Uterus (tissue), 4 donors: Measurements from ENCODE around the gene SND1. TPM values are rescaled to one million over a fixed set of nuclear protein-coding genes. Genes with fewer than 3 reads are reported as not detected.

Experiments used
- DNase-seq, 2 donors: peaks; one replicate each; pipeline ENCODE4 v3.0.0-alpha.2; 2019 to 2020
- H3K27ac ChIP-seq, 2 donors: fragments of 200-600 bp; sonication (generic); 1 replicate in 1 of 2; 2 replicates in 1 of 2; pipeline ENCODE4 v1.5.1; 2016 to 2018
- H3K27me3 ChIP-seq, 2 donors: fragments of 200-600 bp; sonication (generic); one replicate each; pipeline ENCODE4 v1.5.1; 2018 to 2019; ENCODE audit warnings: control low read depth in 1 of 2
- H3K36me3 ChIP-seq, 2 donors: fragments of 200-600 bp; sonication (generic); one replicate each; pipeline ENCODE4 v1.5.1; 2019; ENCODE audit warnings: control low read depth in 1 of 2
- H3K4me1 ChIP-seq, 2 donors: fragments of 200-600 bp; sonication (generic); one replicate each; pipeline ENCODE4 v1.5.1; 2018 to 2019; ENCODE audit warnings: control low read depth in 1 of 2
- H3K4me3 ChIP-seq, 2 donors: fragments of 200-600 bp; sonication (generic); 1 replicate in 1 of 2; 2 replicates in 1 of 2; pipeline ENCODE4 v1.5.1; 2018 to 2019; ENCODE audit warnings: mild to moderate bottlenecking in 1 of 2
- H3K9me3 ChIP-seq, 2 donors: fragments of 200-600 bp; sonication (generic); one replicate each; pipeline ENCODE4 v1.5.1; 2019; ENCODE audit warnings: control low read depth in 1 of 2
- CTCF ChIP-seq, 4 experiments: fragments of 200-600 bp in 2 of 4; fragments of 450-650 bp in 2 of 4; sonication (generic) in 2 of 4; IDR thresholded peaks; one replicate each; pipeline ENCODE4 v1.5.1; 2016 to 2019; ENCODE audit warnings: antibody characterized with exemption in 4 of 4, mild to moderate bottlenecking in 2 of 4, moderate library complexity in 1 of 4
- POLR2A ChIP-seq, 2 donors: fragments of 450-650 bp; IDR thresholded peaks; one replicate each; pipeline ENCODE4 v1.6.1; 2016; ENCODE audit warnings: antibody characterized with exemption in 2 of 2, mild to moderate bottlenecking in 1 of 2, moderate library complexity in 1 of 2
- intact Hi-C: fragments of 100-400 bp; cut with DNase I; formaldehyde crosslinking; loops from one replicate; pipeline ENCODE4 v1.15.1; 2023; ENCODE audit warnings: low total_unique reads
- total RNA-seq, 4 donors: library from RNA; depleted of rRNA in 3 of 4; stranded (reverse); fragments of >200 nt in 3 of 4; gene quantifications; one replicate each; pipeline versions ENCODE4 v1.1.0 to v1.2.4, GENCODE V29; 2014 to 2023
- donor health status: DM: yes; HTN: yes; CAD: no.

SND1 gene
- total RNA-seq, 4 donors from 2014 or later: 54.8 to 192 (median 117) TPM

GRCh38 chr7:127865466-127865865, 213.5 kb downstream of the SND1 start:
- H3K36me3 ChIP-seq: no peaks in the 10 kb centered on the region
- H3K27ac ChIP-seq: no peak overlapping the region
- peak in 1 of 2 donors; percentile 23 for DNase-seq
- H3K4me1 ChIP-seq: no peaks in the 10 kb centered on the region
- no peaks in the 10 kb centered on the region for H3K27me3 ChIP-seq
- intact Hi-C loops: no loop called here
- TF ChIP-seq POLR2A (IDR thresholded peaks at IDR 0.05): no peak
- no peak for TF ChIP-seq CTCF (IDR thresholded peaks at IDR 0.05)
- no peak overlapping the region for H3K4me3 ChIP-seq
- H3K9me3 ChIP-seq: no peaks in the 10 kb centered on the region

GRCh38 chr7:127870231-127870907, 218.4 kb downstream of the SND1 start:
- Histone ChIP-seq H3K27me3 (no peaks in the 10 kb centered on the region), H3K4me3 (no peak overlapping the region), H3K36me3 (no peaks in the 10 kb centered on the region), H3K27ac (no peak overlapping the region), H3K9me3 (no peaks in the 10 kb centered on the region), H3K4me1 (no peaks in the 10 kb centered on the region)
- no peak for DNase-seq
- TF ChIP-seq POLR2A (IDR thresholded peaks at IDR 0.05): no peak
- TF ChIP-seq CTCF (IDR thresholded peaks at IDR 0.05): no peak
- intact Hi-C loops: no loop called here

GRCh38 chr7:127871226-127871625, 219.2 kb downstream of the SND1 start:
- no peak for DNase-seq
- intact Hi-C loops: no loop called here
- no peaks in the 10 kb centered on the region for H3K9me3 ChIP-seq
- H3K27me3 ChIP-seq: no peaks in the 10 kb centered on the region
- no peak overlapping the region for H3K27ac ChIP-seq
- no peaks in the 10 kb centered on the region for H3K4me1 ChIP-seq
- no peaks in the 10 kb centered on the region for H3K36me3 ChIP-seq
- TF ChIP-seq CTCF (IDR thresholded peaks at IDR 0.05): no peak
- no peak for TF ChIP-seq POLR2A (IDR thresholded peaks at IDR 0.05)
- H3K4me3 ChIP-seq: no peak overlapping the region

- no peak for DNase-seq
- intact Hi-C loops: no loop called here
- Histone ChIP-seq H3K27me3 (no peaks in the 10 kb centered on the region), H3K27ac (no peak overlapping the region), H3K9me3 (no peaks in the 10 kb centered on the region), H3K4me3 (no peak overlapping the region), H3K4me1 (no peaks in the 10 kb centered on the region), H3K36me3 (no peaks in the 10 kb centered on the region)
- no peak for TF ChIP-seq CTCF (IDR thresholded peaks at IDR 0.05)
- no peak for TF ChIP-seq POLR2A (IDR thresholded peaks at IDR 0.05)
Measured at GRCh38 chr7:127872122-127872521, 220.1 kb downstream of the SND1 start.

GRCh38 chr7:127873151-127873550, 221.2 kb downstream of the SND1 start:
- no peaks in the 10 kb centered on the region for H3K4me1 ChIP-seq
- intact Hi-C loops: no loop called here
- no peaks in the 10 kb centered on the region for H3K36me3 ChIP-seq
- no peaks in the 10 kb centered on the region for H3K27me3 ChIP-seq
- TF ChIP-seq POLR2A (IDR thresholded peaks at IDR 0.05): no peak
- no peak for TF ChIP-seq CTCF (IDR thresholded peaks at IDR 0.05)
- no peak overlapping the region for H3K27ac ChIP-seq
- H3K4me3 ChIP-seq: no peak overlapping the region
- H3K9me3 ChIP-seq: no peaks in the 10 kb centered on the region
- DNase-seq: no peak
